Subcutaneous abdominal adipose tissue (tissue), 5 donors: ENCODE results near the gene NTRK3.
"Not testable (repeated sequence)": the region's sequence is repeated elsewhere in the genome, so short reads cannot be mapped to it uniquely, and the experiment has no call there.

Experiments
- H3K27ac ChIP-seq: one replicate; pipeline ENCODE4 v1.7.0; 2013; ENCODE audit warnings: low read depth, mild to moderate bottlenecking, inconsistent platforms, low read length, moderate library complexity
- H3K27me3 ChIP-seq, 5 donors: one replicate each; pipeline ENCODE4 v1.7.0; 2013; ENCODE audit warnings: low read length in 5 of 5, inconsistent platforms in 1 of 5; ENCODE audit not compliant: control insufficient read depth in 5 of 5, insufficient read depth in 4 of 5
- H3K36me3 ChIP-seq, 5 donors: one replicate each; pipeline ENCODE4 v1.7.0; 2013; ENCODE audit warnings: low read length in 5 of 5; ENCODE audit not compliant: control insufficient read depth in 5 of 5, insufficient read depth in 5 of 5
- H3K4me1 ChIP-seq, 5 donors: one replicate each; pipeline ENCODE4 v1.7.0; 2013; ENCODE audit warnings: low read length in 5 of 5, mild to moderate bottlenecking in 3 of 5, moderate library complexity in 1 of 5; ENCODE audit not compliant: control insufficient read depth in 5 of 5, insufficient read depth in 5 of 5
- H3K4me3 ChIP-seq, 5 donors: one replicate each; pipeline ENCODE4 v1.7.0; 2013; ENCODE audit warnings: low read length in 5 of 5, low read depth in 1 of 5
- H3K9ac ChIP-seq, 5 donors: one replicate each; pipeline ENCODE4 v1.7.0; 2013; ENCODE audit warnings: low read length in 5 of 5, mild to moderate bottlenecking in 4 of 5, moderate library complexity in 3 of 5
- H3K9me3 ChIP-seq, 5 donors: one replicate each; pipeline ENCODE4 v1.7.0; 2013; ENCODE audit warnings: low read length in 5 of 5; ENCODE audit not compliant: control insufficient read depth in 5 of 5
- donor health status: healthy.
- donor health status: healthy.
- donor health status: healthy.
- donor health status: healthy.
- donor health status: healthy.

NTRK3 gene

GRCh38 chr15:87860743-87861142 is 395.8 kb downstream of the NTRK3 start:
- H3K4me1 ChIP-seq, result no peaks in the 10 kb centered on the region
- H3K36me3 ChIP-seq, result no peaks in the 10 kb centered on the region
- no peaks in the 10 kb centered on the region for H3K9me3 ChIP-seq
- H3K27ac ChIP-seq, result no peak overlapping the region
- no peak overlapping the region for H3K9ac ChIP-seq
- H3K4me3 ChIP-seq, result no peak overlapping the region
- no peaks in the 10 kb centered on the region for H3K27me3 ChIP-seq

DNA sequence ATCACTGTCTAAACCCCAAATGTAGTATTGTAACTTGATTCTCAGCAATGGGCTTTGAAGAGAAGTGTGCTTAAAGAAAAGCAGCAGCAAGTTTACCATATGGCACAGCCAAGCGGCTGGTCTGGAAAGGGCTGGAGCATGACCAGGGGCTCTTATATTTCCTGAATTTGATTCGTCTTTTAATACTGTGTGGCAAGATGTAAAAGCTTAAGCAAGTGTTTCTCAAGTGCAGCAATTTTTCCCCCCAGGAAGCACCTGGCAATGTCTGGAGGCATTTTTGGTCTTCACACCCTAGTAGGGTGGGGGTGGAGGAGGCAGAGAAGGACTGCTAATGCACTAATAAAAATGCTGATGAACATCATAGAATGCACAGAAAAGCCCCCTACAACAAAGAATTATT is 397.9 kb downstream of the NTRK3 start:
- H3K4me1 ChIP-seq, result no peaks in the 10 kb centered on the region
- no peak overlapping the region for H3K9ac ChIP-seq
- H3K27ac ChIP-seq, result no peak overlapping the region
- H3K9me3 ChIP-seq, result no peaks in the 10 kb centered on the region
- H3K4me3 ChIP-seq, result no peak overlapping the region
- H3K27me3 ChIP-seq, result peaks cover 0 to 5% (median 0%) of the 10 kb centered on the region in 5 donors
- no peaks in the 10 kb centered on the region for H3K36me3 ChIP-seq

GRCh38 chr15:87851497-87851896 is 405.0 kb downstream of the NTRK3 start:
- H3K9me3 ChIP-seq, result no peaks in the 10 kb centered on the region
- H3K27me3 ChIP-seq, result peaks cover 0 to 5% (median 0%) of the 10 kb centered on the region in 5 donors
- no peaks in the 10 kb centered on the region for H3K4me1 ChIP-seq
- H3K4me3 ChIP-seq, result no peak overlapping the region
- no peak overlapping the region for H3K9ac ChIP-seq
- H3K36me3 ChIP-seq, result no peaks in the 10 kb centered on the region
- no peak overlapping the region for H3K27ac ChIP-seq

GRCh38 chr15:87850916-87851315 is 405.6 kb downstream of the NTRK3 start:
- H3K27ac ChIP-seq, result no peak overlapping the region
- no peaks in the 10 kb centered on the region for H3K36me3 ChIP-seq
- H3K4me1 ChIP-seq, result no peaks in the 10 kb centered on the region
- no peak overlapping the region for H3K9ac ChIP-seq
- H3K4me3 ChIP-seq, result no peak overlapping the region
- H3K9me3 ChIP-seq, result no peaks in the 10 kb centered on the region
- H3K27me3 ChIP-seq, result peaks cover 0 to 5% (median 0%) of the 10 kb centered on the region in 5 donors

GRCh38 chr15:87849181-87849580 is 407.4 kb downstream of the NTRK3 start:
- Histone ChIP-seq H3K9ac (no peak overlapping the region), H3K36me3 (no peaks in the 10 kb centered on the region), H3K27me3 (peaks cover 0 to 2% (median 0%) of the 10 kb centered on the region in 5 donors), H3K4me3 (no peak overlapping the region), H3K4me1 (no peaks in the 10 kb centered on the region), H3K9me3 (no peaks in the 10 kb centered on the region), H3K27ac (no peak overlapping the region)

DNA sequence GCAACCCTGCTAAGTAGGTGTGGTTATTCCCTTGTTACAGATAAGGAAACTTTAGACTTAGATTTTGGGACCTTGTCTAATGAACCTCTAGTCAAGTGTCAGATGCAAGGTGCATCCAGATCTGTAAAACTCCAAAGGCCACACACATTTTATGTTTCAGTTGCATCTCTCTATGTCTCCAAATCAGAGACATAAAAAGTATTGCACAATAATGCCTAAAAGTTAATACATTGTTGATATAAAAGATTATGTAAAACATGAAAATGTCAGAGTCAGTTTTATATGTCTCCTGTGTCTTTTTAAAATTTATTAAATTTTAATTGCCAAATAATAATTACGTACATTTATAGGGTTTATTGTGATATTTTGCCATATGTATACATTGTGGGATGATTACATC is 408.5 kb downstream of the NTRK3 start:
- Histone ChIP-seq H3K4me1 (no peaks in the 10 kb centered on the region), H3K9me3 (no peaks in the 10 kb centered on the region), H3K27ac (no peak overlapping the region), H3K4me3 (no peak overlapping the region), H3K9ac (no peak overlapping the region), H3K36me3 (no peaks in the 10 kb centered on the region), H3K27me3 (no peaks in the 10 kb centered on the region)

GRCh38 chr15:87846746-87847145 is 409.8 kb downstream of the NTRK3 start:
- H3K27me3 ChIP-seq, result no peaks in the 10 kb centered on the region
- H3K36me3 ChIP-seq, result no peaks in the 10 kb centered on the region
- no peak overlapping the region for H3K9ac ChIP-seq
- H3K9me3 ChIP-seq, result no peaks in the 10 kb centered on the region
- no peaks in the 10 kb centered on the region for H3K4me1 ChIP-seq
- H3K27ac ChIP-seq, result no peak overlapping the region
- no peak overlapping the region for H3K4me3 ChIP-seq

DNA sequence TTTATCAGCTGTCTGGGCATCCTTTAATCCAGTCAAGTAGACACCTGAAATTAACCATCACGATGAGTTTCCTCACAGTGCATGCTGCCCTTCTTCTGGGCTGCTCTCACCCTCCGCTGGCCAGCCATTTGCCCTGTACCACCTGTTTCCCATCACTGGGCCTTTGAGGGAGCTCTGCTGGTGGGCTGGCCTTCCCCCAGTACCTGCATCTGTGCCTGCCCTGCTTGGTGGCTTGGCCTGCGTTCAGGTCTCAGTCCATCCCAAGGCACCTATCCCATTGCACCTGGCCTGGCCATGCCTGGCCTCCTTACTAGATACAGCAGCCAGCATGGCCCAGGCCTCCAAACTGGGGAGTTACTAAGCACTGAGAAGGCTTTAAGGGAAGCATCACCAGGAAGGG is 413.2 kb downstream of the NTRK3 start:
- Histone ChIP-seq H3K9me3 (peaks cover 0 to 3% (median 0%) of the 10 kb centered on the region in 5 donors), H3K4me3 (no peak overlapping the region), H3K27ac (no peak overlapping the region), H3K4me1 (no peaks in the 10 kb centered on the region), H3K9ac (no peak overlapping the region), H3K27me3 (no peaks in the 10 kb centered on the region), H3K36me3 (no peaks in the 10 kb centered on the region)

- H3K27me3 ChIP-seq, result no peaks in the 10 kb centered on the region
- no peak overlapping the region for H3K9ac ChIP-seq
- no peaks in the 10 kb centered on the region for H3K4me1 ChIP-seq
- no peak overlapping the region for H3K4me3 ChIP-seq
- no peaks in the 10 kb centered on the region for H3K36me3 ChIP-seq
- no peak overlapping the region for H3K27ac ChIP-seq
- H3K9me3 ChIP-seq, result peaks cover 0 to 3% (median 0%) of the 10 kb centered on the region in 5 donors
Measured at GRCh38 chr15:87841426-87841998, 415.0 kb downstream of the NTRK3 start.

GRCh38 chr15:87835830-87836229 is 420.7 kb downstream of the NTRK3 start:
- H3K4me1 ChIP-seq, H3K9me3 ChIP-seq, H3K36me3 ChIP-seq, H3K4me3 ChIP-seq, H3K9ac ChIP-seq, H3K27ac ChIP-seq, H3K27me3 ChIP-seq: not testable (repeated sequence)

DNA sequence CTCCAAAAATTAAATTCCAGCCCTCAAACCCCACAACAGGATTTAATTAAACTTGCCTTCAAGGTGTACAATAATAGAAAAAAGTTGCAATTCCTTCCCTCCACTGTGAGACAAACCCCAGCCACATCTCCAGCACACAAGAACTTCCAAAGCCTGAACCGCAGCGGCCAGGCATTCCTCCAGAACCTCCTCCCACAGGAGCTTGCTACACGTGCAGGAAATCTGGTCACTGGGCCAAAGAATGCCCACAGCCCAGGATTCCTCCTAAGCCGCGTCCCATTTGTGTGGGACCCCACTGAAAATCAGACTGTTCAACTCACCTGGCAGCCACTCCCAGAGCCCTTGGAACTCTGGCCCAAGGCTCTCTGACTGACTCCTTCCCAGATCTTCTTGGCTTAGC is 423.2 kb downstream of the NTRK3 start:
- H3K4me1 ChIP-seq, H3K27ac ChIP-seq, H3K27me3 ChIP-seq, H3K9me3 ChIP-seq, H3K9ac ChIP-seq, H3K4me3 ChIP-seq, H3K36me3 ChIP-seq: not testable (repeated sequence)
